Activated CD4-positive, alpha-beta T cell treated with anti-CD3 and anti-CD28 coated beads, Interleukin-2, amount 50 U/mL, for 48 hours (primary cell): ENCODE measurements around the gene CPT1B.
"Not testable (repeated sequence)": the region's sequence is repeated elsewhere in the genome, so short reads cannot be mapped to it uniquely, and the experiment has no call there.

Experiments used
- DNase-seq, 2 experiments: peaks; one replicate each; pipeline ENCODE4 v3.0.0-alpha.2; 2020

The CPT1B gene

DNA sequence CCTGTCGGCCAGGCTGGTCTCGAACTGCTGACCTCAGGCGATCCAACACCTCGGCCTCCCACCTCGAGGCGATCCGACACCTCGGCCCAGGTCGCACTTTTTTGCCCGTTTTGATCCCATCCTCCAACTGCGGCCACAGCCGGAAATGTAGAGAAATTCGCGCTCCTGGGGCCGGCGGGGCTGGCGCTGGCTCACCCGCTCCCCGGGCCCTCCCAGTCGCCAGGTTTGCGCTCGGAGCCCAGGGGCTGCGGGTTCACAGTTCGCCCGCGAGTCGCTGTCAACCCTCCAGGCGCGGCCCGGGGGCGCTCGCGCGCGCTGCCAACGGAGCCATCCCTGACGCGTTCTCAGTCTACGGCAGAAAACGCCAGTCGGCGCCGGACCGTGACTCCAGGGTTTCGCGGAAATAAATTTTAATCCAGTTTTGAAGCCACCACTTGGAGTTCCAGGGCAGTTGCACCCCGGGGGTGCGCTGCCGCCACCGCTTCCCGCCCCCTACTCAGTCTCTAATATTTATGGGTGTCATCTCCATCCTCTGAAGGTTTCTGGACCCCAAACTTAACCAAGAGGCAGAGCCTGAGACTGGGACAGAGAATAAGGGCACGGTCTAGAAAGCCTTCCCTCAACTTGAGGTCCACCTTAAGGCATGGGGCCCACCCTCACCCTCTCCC is 34.0 kb downstream of the CPT1B start:
- peak; percentile 89 to 90 for DNase-seq

DNA sequence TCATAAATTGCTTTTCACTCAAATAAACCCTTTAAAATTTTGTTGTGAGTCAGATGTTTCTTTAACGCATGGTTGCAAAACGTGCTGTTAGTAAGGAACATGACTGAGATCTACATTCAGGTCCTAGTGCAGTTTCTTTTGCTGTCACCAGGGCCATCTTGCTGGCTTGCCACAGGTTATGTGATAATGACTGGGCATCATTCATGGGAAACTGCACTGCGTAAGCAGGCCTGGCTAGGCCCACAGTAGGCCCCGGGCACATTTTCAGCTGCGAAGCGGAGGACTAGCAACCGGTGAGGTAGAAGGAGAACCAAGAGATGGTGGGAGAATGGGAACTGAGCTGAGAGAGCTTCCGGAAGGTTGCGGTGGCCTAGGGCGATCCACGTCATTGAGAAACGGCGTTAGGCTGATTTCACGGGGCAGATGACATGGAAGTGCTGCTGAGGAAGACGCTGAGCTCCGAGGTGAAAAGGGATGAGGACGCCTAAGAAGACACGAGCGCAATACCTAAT is 35.8 kb downstream of the CPT1B start:
- DNase-seq: peak in 1 of 2 experiments; percentile 66

DNA sequence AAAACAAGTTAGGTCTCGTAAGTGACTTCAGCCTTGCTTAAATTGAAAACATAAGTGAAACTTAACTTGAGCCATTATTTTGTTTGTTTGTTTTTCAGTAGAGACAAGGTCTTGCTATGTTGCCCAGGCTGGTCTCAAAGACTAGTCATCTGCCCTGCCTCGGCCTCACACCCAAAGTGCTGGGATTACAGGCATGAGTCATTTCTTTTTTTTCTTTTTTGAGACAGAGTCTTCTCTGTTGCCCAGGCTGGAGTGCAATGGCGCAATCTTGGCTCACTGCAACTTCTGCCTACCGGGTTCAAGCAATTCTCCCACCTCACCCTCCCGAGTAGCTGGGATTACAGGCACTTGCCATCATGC is 36.6 kb downstream of the CPT1B start:
- peak in 1 of 2 experiments; percentile 58 for DNase-seq

DNA sequence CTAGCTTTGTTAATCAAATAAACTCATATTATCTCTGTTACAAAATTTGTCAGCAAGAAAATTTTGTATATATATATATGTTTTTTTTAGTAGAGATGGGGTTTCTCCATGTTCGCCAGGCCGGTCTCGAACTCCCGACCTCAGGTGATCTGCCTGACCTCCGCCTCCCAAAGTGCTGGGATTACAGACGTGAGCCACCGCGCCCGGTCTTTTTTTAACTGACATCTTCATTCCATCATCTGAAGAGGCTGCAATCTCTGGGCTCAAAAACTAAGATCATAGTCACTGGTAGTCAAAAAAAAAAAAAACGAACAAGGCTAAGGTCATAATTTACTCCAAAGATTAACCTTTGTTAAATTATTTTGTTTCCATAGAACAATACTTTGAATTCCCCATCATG is 37.8 kb downstream of the CPT1B start:
- DNase-seq: no peak

DNA sequence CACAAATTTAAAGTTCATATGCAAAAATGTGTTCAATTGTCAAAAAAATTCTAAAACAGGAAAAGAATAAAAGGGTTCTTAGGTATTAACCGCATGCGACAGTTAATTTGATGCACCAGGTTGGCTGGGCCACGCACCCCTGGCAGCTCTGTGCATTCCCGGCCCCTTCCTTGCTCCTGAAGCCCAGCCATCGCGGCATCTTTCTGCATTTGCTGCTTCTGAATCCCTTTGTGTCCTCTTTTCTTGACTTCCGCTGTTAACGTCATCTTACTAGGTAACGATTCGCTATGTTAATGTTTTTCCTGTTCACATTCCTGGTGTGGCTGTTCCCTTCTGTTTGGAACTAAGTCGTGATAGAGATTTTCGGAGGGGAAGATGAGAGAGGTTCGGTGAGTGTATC is 40.5 kb downstream of the CPT1B start:
- no peak for DNase-seq

DNA sequence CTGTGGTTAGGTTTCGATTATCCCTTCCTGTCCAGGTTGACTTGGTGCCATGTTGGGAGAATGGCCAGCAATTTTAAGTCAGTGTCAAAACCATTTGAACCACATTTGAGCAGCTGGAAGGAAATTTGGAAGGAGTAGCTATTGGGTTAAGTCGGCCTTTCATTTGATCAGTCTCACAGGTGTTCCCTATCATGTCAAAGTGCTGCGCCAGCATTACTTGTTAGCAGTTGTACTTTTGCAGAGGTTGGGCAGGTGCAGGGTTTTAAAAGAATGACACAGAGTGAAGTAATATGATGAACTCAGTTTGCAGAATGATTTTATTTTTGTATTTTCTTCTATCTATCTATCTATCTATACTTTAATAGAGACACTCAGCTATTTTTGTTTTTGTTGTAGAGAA is 42.0 kb downstream of the CPT1B start:
- no peak for DNase-seq

DNA sequence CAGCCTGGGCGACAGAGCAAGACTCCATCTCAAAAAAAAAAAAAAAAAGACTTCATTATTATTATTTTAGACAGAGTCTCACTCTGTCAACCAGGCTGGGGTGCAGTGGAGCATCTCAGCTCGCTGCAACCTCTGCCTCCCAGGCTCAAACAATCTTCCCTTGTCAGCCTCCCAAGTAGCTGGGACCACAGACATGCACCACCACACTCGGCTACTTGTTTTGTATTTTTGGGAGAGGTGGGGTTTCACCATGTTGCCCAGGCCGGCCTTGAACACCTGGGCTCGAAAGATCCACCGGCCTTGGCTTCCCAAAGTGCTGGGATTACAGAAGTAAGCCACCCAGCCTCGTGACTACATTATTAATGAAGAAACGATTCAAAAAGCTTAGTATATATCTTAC is 43.1 kb downstream of the CPT1B start:
- DNase-seq: no peak

DNA sequence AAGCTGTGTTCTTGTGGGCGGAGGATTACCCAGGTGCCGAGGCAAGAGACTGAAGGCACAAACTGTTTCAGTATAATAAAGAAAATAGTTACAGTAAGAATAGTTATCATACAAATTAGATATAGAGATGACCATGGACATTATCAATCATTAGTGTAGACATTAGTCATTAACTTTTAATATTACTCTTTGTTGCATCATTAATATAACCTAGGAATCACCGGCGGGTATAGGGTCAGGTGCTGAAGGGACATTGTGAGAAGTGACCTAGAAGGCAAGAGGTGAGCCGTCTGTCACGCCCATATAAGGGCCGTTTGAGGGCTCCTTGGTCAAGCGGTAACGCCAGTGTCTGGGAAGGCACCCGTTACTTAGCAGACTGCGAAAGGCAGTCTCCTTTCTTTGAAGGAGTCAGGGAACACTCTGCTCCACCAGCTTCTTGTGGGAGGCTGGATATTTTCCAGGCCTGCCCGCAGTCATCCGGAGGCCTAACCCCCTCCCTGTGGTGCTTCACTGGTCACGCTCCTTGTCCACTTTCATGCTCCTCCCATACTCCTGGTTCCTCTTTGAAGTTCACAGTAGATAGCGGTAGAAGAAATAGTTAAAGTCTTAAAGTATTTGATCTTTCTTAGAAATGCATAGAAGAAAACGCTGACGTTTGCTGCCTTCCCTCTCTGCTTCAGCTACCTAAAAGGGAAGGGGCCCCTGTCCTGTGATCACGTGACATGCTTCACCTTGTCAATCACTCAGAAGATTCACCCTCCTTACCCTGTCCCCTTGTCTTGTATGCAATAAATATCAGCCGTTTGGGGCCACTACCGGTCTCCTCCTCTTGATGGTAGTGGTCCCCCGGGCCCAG is 44.1 kb downstream of the CPT1B start:
- not testable (repeated sequence) for DNase-seq

DNA sequence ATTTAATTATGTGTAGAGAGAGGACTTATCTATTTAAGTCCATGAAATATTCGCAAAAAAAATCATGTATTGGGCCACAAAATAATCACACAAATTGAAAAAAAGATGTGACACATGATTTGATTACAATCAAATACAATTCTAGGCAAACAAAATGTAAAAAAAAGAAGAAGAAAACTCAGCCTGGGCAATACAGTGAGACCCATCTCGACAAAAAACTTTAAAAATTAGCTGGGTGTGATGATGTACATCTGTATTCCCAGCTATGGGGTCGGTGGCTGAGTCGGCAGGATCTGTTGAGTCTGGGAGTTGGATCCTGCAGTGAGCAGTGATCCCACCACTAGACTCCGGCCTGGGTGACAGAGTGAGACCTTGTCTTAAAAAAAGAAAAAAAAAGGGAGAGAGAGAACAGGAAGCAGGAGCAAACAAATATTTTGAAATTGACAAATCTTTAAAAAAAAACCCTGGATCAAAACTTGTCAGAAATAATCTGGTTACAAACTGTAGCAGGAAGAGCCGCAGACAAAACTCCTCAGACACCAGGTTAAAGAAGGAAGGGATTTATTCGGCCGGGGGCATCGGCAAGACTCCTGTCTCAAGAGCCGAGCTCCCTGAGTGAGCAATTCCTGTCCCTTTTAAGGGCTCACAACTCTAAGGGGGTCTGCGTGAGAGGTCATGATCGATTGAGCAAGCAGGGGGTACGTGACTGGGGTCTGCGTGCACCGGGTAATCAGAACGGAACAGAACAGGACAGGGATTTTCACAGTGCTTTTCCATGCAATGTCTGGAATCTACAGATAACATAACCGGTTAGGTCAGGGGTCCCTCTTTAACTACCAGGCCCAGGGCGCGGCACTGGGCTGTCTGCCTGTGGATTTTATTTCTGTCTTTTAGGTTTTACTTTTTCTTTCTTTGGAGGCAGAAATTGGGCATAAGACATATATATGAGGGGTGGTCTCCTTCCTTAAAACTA is 45.1 kb downstream of the CPT1B start:
- DNase-seq: no peak

DNA sequence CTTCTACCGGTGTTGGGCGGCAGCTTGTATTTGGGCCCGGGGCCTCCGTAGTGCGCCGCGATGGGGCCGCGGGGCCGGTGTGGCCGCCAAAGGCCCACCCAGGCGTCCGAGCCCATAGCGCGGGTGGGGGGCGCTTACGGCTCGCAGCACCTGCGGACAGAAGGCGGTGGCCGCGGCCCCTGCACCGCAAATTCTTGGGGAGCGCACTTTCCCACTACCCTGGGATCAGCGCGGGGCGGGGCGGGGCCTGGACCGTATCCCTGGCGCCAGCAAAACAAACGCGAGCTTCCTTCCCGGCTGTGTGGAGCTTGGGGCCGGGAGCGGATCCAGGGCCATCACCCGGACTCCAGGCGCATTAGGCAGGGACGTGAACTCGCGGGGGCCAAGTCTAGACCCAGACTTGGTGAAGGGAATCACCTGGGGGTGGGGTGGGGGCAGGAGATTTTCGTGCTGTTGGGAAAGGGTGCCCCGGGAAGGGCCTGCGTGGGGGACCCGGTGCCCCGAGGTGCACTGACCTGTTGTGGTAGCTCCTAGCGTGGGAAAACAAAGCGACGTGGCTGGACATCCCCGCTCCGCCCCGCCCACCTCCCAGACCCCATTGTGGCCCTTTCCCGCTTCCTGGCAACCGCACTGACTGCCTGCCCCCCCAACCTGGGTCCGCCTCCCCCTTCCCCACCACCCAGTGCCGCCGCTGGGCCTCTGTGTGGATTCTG is 46.1 kb downstream of the CPT1B start:
- peak in 1 of 2 experiments; percentile 54 for DNase-seq

DNA sequence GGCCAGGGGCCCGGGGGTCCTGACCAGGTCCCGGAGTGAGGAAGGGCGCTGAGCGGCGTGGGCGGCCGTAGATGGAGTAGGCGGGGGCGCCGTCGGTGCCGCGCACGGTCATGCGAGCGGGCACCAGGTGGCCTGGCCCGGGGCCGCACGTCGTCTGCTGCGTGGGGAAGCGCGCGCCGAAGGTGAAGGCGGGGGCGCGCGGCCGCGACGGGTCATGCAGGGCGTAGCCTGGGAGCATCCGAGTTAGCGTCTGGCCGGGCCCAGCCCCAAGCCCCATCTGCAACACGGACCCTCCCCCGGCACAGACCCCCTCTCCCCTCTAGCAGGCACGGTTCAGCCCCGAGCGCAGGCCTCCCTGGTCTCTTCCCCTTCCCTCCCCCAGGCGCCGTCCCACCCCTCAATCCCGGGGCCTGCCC is 46.7 kb downstream of the CPT1B start:
- peak; percentile 75 to 81 for DNase-seq

DNA sequence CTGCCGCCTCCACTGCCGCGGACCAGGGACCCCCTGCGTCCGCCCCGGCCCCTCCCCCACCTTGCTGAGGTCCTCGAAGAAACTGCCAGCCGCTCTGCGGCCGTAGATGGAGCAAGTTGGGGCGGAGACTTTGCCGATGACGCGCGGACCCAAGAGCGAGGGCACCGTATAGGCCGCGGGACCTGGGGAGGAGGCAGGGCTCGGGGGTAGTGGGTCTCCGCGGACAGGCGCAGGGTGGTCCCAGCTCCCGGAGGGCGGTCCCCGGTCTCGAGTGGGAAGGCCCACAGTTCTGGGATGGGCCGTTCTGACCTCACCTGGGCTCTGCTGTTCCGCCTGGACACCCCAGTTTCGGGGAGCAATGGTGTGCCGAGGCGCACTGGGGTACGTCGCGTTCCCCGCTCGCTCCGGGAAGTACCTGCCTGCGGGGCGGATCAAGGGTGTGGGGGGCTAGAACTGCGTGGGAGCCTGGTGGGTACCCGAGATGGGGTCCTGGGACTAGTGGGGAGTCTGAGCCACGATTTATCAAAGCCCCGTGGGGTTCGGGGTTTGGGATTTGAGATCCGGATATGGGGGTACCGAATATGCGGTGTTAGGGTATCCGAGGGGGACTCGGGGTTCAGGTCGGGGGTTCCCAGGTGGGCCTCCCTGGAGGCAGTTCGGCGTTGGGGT is 47.2 kb downstream of the CPT1B start:
- DNase-seq: peak; percentile 86 to 91

DNA sequence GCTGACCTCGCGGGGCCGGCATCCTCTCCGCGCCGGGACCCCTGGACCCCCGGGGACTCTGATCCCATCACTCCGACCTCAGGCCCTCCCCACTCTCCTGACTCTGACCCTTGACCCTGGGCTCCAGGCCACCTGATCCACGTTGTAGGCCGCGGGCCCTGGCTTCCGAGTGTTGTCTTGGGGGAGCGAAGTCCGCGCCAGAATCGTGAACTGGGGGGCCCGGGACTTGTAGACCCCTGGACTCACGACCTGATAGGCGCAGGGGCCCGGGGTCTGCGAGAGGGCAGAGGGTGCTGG is 47.7 kb downstream of the CPT1B start:
- DNase-seq: no peak

DNA sequence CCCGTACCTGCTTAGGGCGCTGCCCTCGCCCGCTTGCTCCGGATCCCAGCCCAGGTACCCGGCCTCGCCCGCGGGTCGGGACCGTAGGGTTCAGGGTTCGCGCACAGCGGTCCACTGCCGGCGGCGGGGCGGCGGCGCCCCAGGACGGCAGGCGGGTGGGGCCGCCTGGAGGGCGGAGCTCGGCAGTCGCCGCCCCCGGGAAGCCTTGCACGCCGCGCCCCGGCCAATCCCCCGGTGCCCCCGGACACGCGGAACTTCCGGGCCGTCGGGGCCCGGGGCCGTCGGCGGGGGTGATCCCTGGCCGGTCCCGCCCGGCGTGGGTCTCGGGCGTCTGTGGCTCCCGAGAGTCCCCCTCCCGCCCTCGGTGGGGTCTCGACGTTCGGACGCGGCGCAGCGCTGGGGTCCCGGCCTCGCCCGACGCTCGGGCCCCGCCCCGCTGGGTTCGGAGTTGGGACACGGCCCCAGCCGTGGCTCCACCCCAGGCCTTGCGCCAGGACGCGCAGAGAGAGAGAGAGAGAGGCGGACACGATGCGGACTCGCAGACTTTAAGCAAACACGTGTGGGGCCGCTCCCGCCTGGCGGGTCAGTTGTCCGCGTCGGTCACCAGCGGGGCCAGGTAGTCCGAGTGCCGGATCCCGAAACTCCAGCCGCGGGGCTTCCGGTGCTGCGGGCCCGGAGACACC is 48.2 kb downstream of the CPT1B start, which contains the start of gene TYMP:
TSS of gene TYMP (minus strand) at position 116 of the 683 bp plus-strand sequence. CDS start 303 bp downstream, outside the sequence.
- DNase-seq: peak; percentile 77 to 79

DNA sequence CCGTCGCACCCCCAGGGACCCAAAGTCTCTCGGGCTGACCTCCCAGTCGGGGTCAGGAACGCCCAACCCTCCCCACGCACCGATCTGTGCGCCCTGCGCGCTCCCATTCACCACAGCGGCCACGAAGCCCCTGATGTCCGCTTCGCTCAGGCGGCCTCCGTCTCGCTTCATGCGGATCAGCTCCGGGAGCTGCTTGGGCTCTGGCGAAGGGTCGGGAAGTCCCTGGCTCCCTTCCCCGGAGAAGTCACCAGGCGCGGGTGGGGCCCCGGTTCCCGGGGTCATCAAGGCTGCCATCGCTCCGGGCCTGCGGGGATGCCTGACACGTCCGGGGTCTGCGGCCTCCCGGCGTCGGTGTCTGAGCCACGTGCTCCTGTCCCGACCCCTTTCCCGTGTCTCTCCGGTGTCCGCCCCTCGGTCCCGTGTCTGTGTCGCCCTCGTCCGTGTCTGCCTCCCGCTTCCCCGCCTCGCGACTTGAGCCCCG is 48.8 kb downstream of the CPT1B start:
- no peak for DNase-seq

DNA sequence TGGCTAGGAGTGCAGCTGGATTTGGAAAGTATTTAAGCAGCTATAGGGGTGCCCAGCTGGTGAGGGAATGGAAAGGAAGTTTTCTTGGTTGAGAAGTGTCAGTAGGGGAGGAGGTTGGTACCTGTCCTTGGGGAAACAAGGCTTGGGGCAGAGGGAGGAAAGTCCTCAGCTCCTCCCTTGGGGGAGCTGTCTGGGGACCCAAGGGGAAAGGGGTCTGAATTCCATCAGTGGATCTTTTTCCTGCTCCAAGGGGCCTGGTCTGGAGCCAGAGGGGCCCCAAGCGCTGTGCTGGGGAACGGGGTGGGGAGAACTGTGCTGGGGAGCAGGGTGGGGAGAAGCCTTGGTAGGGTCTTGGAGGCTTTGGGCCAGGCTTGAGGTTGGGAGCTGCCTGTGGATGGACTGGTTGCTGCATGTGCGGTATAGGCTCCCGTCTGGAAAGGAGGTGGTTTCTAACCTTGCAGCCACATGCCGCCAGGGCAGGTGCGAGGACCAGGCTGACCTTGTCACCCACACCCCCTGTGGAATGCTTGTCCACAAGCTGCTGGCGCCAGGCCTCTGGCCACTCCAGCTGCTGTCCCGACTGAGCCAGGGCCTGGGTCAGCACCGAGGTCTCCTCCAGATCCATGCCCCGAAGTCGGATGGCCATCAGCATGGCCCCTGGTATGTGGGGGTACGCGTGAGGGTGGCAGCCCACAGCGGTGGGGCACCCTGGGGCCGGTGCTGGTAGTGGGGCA is 49.4 kb downstream of the CPT1B start:
- DNase-seq: no peak

DNA sequence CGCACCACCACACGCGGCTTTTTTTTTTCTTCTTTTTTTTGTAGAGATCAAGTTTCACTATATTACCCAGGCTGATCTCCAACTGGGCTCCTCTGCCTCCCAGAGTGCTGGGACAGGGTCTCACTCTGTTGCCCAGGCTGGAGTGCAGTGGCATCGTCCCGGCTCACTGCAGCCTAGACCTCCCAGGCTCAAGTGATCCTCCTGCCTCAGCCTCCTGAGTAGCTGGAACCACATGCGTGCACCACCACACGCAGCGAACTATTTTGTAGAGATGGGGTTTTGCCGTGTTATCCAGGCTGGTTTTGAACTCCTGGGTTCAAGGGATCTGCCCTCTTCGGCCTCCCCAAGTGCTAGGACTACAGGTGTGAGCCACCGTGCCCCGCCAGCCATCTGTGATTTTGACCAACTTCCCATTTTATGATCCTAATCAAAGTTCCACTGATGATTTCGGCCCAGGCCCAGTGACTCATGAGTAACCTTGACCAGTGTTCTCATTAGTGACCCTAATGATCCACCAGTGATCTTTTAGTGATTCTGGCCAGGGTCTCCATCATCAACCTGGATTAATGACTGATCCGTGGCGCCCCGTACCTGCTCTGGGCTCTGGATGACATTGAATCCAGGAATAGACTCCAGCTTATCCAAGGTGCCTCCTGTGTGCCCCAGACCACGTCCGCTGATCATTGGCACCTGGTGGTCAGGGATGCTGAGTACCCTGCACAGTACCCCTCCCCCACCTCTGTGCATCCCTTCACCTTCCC is 50.1 kb downstream of the CPT1B start:
- DNase-seq: no peak

DNA sequence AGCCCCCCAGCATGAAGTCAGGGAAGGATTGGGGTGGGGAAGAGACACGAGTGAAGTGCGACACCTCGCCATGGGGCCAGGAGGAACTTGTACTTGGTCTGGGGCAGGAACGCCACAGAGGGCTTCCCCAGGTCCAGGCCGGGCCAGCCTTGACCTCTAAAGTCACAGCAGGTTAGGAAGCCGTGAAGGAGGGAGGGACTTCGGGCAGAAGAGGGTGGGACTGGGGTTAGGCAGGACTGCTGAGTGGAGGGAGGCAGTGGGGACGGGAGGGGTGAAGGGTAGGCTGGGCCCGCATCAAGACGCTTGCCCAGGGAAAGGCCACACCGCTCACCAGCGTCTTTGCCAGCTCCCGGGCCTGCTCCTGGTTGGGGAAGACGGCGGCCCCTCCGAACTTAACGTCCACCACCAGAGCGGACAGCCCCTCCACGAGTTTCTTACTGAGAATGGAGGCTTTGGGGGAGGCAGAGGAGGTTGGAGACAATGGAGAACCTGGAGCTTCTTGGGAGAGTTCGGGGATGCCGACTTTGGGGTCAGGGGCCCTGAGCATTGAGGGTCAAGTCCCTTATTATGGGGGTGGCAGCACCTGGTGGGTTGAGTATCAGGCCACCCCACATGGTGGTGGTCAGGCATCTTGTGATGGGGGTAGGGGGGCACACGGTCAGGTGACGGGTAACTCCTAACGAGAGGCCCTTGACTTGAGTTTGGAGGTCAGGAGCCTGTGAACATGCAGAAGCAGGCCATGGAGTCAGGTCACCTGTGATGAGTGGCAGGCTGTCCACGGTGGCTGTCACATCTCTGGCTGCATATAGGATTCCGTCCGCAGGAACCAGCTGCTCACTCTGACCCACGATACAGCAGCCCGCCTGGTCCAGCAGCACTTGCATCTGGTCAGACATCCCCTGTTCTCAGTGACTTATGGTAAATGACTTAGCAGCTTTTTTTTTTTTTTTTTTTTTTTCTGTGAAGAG is 51.1 kb downstream of the CPT1B start:
- DNase-seq: peak; percentile 68 to 78
